Right lung (tissue), 5 donors: ENCODE data around the gene NAAA. TPM values are rescaled to one million over a fixed set of nuclear protein-coding genes. Genes with fewer than 3 reads are reported as not detected.
"Not testable (repeated sequence)": the region's sequence is repeated elsewhere in the genome, so short reads cannot be mapped to it uniquely, and the experiment has no call there.

Experiments used
- DNase-seq, 2 donors: peaks; one replicate each; pipeline ENCODE4 v3.0.0-alpha.2; 2013
- polyA plus RNA-seq, 5 donors: library from polyadenylated mRNA; unstranded; fragments of 120-200 nt; gene quantifications; one replicate each; pipeline versions ENCODE4 v1.2.1 to v1.2.3, GENCODE V29; 2013; ENCODE audit warnings: inconsistent platforms in 1 of 5, low replicate concordance in 1 of 5; ENCODE audit not compliant: insufficient read length in 5 of 5, insufficient read depth in 1 of 5

The NAAA gene
- polyA plus RNA-seq, 5 donors = 7.4 to 17.0 (median 9.7) TPM

DNA sequence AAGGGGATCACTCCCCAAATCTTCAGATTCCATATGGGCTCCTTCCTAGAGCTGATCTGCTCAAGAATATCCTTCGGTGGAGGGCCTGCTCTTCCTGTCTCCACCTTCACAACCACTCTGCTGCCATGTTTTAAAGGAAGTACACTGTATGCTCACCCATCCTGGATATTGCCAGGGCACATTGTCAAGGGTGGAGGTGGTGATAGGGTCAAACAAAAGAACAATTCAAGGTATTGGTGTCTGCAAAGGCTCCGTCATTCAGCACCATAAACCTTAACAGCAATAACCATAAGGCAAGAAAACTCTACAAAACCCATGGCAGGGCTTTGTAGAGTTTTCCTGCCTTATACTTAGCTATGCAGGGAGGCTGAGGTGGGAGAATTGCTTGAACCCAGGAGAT is 18.9 kb downstream of the NAAA start:
- no peak for DNase-seq

DNA sequence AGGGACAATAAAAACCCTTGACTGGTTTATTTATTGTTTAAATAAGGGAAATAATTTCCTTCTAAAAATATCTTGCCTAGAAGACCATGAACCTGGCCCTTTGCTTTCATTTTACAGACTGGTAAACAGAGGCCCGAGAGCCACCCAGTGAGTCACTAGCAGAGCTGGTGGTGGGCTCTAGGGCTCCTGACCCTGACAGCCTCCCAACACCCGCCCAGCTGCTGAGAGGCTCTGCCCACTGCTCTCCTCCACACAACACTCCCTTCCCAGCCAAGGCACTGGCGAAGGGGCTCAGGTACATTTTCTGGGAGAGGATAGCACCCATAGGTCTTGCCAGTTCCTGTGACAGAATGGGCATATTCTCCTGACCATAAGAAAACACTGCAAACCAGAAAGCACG is 20.5 kb downstream of the NAAA start:
- DNase-seq = no peak

DNA sequence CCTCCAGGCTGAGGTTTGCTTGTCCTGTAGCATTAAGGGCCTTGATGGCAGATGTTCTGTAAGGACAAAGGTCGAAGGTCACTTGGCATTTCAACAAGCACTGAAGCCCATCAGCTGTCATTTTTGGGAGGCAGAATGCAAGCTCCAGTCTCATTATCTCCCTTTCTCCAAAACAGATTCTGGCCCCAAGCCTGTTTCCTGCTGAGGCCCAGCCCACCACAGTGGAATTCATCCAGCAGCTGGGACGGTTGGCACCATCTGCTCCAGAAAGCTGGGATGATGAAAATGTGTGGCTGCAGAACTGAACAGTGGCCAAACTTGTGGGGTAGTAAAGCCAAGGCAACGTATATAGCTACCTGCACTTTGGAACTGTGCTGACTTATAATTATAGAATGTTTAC is 20.9 kb downstream of the NAAA start:
- DNase-seq = peak; percentile 46 to 48

DNA sequence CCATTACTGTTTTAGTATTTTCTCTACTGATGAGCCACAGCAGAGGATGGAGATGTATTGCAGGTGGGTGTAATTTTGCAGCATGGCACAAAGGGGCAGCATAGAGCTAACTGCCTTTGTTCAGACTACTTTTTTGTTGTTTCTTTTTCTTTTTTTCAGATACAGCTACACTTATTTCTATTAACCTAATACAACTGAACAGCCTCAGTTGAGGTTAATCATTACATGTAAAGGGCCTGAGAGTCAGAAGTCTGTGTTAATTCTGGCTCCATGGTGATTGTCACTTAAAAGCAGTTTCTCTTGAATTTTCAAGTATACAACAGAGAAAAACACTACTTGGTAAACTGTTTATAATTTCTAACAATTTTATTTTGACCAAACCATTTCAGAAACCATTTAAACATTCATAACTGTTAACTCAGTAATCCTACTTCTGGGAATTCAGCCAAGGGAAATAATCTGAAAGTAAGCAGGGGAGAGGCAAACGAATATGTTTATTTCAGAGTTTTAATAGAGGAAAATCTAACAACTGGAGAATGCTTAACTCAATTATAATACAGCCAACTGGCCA is 24.6 kb downstream of the NAAA start:
- peak in 1 of 2 donors; percentile 22 for DNase-seq

DNA sequence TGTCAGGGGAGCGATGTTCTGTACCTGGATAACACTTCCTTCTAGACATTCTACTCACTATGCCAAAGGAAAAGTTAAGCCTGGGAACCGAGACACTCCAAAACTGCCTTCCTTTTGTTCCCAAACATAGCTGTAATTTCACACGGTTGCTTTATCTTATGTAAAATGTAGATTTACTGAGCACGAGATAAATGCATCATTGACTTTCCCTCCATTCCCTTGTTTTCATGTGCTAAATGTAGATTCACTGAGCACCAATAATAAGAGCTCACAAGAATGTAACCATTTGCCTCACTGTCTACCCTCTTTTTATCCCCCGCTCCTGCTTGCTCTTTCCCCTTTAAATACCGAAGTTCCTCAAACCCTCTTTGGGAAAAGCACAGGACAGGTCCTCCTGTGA is 27.8 kb downstream of the NAAA start:
- no peak for DNase-seq

DNA sequence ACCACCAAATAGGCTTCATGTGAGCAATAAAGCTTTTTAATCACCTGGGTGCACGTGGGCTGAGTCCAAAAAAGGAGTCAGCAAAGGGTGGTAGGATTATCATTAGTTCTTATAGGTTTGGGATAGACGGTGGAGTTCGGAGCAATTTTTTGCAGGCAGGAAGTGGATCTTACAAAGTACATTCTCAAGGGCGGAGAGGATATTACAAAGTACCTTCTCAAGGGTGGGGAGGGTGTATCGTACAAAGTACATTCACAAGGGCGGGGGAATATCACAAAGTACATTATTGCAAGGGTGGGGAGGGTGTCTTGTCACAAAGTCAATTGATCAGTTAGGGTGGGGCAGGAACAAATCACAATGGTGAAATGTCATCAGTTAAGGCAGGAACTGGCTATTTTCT is 30.0 kb downstream of the NAAA start:
- not testable (repeated sequence) for DNase-seq

DNA sequence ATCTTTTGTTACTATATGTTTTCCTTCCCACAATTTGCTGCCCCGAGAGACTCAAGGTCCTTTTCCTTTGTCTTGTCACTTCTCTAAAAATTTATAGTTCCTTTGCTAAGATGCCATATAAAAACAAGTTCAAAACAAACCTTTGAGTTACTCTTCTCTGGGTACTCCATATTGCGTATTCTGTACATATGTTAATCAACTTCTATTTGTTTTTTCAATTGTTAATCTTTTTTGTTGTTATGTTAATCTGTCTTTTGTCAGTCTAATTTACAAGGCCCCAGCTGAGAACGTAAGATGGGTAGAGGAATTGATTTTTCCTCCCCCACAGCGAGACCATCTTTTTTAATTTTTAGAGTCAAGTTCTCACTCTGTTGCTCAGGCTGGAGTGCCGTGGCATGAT is 31.4 kb downstream of the NAAA start:
- no peak for DNase-seq

DNA sequence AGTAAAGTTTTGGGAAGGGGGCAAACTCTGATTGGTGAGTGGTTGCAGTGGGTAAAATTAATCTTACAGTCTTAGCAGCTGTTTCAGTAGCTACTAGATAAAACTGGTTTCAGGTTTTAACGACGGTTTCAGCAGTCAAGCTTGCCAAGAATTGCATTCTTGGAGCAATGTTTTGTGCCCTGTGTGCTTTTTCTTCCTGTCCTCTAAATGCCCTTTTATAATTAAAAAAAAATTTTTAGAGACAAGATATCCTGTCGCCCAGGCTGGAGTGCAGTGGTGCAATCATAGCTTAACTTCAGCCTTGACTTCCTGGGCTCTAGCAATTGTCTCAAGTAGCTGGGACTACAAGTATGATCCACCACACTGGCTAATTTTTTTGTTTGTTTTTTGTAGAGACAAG is 32.3 kb downstream of the NAAA start:
- DNase-seq = no peak

DNA sequence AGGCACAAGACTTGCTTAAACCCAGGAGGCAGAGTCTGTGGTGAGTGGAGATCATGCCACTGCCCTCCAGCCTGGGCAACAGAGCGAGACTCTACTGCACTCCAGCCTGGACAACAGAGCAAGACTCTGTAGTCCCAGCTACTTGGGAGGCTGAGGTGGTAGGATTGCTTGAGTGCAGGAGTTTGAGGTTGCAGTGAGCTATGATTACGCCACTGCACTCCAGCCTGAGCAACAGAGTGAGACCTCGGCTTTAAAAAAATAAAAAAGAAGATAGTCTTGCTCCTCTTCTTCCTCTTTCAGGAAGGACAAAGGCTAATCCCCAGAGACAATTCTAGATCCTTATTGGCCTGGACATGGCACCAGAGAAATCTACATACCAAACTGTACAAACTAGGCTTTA is 32.8 kb downstream of the NAAA start:
- no peak for DNase-seq

DNA sequence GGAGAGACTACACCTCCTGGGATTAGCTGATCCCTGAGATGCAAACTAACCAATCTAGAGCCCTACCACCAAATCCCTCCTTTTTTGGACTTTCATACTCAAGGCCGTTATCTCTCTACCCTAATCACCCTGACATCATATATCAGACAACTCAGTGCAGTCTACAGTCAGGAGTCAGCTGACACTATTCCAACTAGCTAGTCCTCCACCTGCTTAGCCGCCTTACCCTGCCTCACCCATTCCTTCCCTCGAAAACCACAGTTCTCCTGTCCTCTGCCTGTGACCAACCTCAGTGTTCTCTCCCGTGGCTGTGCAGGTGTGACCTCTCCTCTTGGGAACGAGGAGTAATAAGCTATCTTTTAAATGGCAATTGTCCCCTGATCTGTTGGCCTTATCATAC is 36.7 kb downstream of the NAAA start:
- no peak for DNase-seq

DNA sequence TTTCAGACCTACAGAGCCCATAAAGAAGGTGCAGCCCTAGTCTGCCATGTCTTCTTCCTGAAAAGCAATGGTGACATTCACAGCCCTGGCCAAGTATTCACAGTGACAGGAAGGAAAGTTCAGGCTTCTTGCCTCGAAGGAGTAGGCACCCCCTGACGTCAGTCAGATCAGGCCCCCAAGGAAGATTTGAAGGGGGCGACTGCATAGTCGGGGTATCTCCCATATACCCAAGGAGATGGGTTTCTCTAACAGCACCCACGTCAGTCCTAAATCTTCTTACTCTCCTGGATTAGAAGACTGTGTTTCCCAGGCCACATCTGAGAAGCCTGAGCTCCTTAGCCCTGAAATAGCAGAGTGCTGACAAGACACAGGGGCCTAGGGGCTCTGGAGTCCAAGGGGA is 38.5 kb downstream of the NAAA start, which contains the start of gene PPEF2:
Gene PPEF2 (minus strand): TSS at position 101 of the 400 bp plus-strand sequence. CDS start 6,127 bp downstream, outside the sequence.
- no peak for DNase-seq

DNA sequence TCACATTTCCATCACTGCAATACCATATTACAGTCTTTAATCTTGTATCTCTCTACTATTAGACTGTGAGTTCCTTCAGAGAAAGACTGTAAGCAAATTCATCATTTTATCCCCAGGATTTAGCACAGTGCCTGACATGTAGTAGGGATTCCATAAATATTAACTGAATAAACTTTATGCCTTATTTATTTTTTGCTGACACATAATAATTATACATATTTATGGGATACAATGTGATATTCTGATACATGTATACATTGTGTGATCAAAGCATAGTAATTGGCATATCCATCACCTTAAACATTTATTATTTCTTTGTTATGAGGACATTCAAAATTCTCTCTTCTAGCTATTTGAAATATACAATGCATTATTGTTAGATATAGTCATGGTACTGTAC is 42.3 kb downstream of the NAAA start:
- DNase-seq = no peak

DNA sequence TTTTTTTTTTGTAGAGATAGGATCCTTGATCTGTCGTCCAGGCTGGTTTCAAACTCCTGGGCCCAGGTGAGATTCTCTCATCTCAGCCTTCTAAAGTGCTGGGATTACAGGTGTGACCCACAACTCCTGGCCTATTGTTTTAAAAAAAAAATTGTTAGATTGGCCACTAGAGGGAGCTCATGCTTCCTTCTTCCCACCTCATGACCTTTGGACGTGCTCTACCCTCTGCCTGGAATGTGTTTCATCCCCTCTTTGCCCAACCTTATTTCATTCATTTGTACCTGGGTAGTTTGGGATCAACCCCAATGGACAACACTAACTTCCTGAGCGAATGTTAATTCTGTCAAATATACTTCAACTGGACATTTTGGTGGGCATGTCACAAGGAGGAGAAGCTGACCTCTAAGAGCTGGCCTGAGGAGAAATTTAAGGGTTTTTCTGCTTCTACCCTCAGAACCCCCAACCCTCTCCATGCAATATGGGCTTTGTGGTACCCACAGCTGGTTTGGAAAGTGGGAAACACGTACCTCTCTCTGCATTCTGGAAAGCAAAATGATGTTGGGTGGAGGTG is 45.0 kb downstream of the NAAA start:
- DNase-seq = no peak

DNA sequence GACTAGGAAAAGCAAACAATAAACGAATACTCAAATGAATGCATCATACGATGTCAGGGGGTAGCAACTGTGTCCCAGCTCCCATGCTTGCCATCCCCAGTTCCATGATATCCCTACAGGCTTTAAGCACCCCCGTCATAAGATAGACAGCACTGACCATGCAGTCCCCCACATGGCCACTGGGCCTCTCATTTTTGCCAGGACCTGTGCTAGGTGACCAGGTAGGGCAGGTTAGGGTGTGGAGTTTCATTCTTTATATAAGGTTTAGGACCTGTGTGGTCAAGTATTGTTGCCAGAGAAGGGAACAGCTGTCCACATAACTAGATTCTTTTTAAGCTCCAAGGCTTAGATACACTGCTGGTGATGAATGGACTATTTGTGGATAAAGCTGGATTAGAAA is 48.3 kb downstream of the NAAA start:
- no peak for DNase-seq

DNA sequence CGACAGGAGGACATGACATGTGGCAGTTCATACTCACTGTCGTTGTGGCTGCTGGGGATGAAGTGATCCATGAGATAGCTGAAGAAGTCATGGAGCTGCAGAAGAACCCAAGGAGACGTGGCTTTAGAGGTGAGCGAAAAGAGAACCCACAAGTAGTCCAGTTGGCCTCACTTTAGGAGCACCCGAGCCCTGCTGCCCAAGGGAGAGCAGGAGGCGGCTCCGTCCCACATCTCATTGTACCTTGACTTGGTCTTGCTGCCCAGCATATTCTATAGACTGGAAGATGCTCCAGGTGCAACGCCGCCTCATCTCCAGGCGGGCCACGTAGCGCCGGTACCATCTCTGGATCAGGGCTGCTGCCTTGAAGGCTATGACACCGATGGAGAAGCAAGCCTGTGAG is 49.2 kb downstream of the NAAA start:
- no peak for DNase-seq

DNA sequence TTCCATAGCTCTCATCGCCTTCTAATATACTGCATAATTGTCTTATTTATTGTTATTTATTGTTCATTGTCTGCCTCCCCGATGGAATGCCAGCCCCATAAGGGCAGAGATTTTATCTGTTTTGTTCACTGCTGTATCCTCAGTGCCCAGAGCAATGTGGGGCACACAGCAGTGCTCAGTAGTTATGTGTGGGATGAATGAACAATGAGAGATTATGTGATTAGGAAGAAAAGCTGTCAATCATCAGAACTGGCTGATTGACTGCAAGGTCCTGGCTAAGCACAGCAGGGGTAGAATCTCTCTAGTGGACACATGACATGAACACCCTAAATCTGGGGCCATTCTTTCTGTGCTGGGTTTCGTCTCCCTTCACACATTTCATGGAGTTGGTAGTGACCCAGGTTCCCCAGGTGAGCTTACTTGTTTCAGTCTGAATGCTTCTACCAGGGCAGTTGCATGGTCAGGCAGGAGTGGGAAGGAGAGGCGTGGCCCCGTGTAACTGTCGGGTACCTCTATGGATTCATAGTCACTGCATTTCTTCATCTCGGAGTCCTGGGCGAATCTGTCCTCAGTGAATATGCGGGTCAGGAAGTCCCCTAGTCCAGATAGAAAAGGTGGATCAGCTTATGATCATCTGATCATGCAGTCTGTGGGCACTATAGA is 51.1 kb downstream of the NAAA start:
- DNase-seq = no peak

DNA sequence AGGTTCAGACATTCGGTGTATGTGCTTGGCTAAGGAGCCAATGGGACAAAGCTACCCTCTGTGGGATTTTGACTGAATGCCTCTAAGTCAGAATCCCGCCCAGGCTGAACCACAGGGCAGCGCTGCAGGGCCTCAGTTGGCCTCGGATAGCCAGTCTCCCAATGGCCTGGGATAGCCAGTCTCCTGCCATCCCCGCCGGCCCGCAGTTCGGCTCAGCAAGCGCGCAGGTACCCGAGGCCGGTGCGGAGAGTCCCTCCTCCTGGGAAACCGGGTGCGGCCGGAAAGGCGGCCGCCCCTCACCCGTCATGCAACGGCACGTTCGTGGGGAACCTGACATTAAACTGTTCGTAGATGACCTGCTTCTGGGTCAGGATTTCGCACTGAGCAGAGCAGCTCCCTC is 54.7 kb downstream of the NAAA start:
- DNase-seq = no peak

DNA sequence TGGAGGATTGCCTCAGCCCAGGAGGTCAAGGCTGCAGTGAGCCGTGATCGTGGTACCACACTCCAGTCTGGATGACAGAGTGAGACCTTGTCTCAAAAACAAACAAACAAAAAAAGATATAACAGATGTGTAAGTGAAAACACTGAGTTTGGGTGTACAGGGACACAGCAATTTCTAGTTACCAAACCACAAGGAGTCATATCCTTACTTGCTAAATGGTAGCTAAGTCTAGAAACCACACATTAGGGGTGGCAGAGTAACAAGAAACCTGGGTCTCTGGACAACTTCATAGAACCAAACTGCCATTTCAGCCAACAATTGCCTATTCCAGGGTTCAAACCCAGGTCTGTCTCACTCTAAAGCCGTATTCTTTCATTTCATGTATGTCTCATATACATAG is 59.3 kb downstream of the NAAA start:
- DNase-seq = no peak

DNA sequence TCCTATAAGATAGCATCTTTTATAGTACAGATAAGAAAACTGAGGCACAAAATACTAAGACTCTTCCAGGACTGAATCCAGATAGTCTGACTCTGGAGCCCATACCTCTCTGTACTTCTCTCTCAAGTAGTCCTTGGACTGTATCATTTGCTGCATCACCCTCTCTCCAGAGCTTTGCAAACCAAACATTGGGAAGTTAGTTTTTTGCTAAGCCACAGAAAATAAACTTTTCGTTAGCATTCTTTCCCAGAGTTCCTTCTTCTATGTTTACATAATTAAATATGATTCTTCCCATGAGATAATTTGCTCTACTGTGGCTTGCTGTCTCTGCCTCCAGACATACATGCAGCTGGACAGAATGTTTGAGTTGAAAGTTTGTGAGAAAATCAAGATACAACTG is 60.5 kb downstream of the NAAA start:
- DNase-seq = no peak

DNA sequence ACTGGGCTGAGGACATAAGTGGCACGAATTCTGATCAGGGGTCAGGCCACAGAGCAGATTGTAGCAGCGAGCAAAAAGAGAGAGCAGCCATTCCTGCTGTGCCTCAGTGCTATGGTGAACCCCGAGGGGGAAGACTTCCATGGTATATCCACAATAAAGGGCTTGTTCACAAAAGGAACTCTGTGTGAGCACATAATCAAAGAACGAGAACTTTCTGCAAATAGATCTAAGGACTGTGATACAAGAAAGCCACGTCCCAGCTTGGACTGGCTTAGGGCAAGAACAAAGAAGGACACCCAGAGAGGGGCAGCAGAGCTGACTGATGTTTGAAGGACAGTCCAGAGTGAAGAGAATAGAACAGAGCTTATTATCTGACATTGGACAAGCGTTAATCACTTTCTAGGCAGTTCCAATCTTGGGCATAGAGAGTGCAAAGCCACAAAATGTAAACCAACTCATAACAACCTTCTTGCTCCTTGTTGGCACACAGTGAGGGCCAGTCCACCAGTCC is 62.5 kb downstream of the NAAA start:
- DNase-seq = no peak

DNA sequence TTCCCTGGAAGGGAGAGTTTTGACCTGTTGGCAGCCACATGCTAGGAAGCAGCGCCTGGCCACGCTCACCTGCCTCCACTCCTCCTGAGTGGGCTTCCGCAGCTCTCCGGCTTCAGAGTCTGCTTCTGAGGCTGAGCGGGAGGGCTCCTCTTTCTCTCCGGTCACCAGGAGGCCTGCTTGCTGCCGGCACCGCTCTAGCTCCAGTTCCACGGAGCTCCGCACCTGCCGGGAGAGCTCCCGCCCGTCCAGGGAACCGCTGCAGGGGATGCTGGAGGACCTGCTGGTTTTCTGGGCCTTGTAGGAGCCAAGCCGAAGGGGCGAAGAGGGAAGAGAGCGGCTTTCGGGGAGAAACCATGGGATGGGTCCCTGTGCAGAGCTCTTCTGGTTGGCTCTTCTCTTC is 64.6 kb downstream of the NAAA start:
- no peak for DNase-seq

DNA sequence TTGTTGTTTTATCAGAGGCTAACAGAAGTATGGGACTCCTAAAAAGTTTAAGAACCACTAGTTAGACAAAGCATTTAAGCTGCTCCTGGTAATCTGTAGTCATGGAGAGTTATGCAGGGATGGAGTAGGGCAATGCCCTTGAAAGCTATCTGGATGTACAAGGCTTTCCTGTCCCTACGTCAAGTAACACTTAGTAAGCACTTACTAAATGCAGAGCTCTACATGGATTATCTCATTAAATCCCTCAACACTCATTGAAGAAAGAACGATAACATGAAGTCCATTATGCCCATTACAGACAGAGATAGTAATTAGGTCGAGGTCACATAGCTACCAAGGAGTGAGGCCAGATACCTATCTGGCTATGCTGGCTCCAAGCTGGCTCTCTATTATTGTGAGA is 71.7 kb downstream of the NAAA start:
- DNase-seq = no peak

DNA sequence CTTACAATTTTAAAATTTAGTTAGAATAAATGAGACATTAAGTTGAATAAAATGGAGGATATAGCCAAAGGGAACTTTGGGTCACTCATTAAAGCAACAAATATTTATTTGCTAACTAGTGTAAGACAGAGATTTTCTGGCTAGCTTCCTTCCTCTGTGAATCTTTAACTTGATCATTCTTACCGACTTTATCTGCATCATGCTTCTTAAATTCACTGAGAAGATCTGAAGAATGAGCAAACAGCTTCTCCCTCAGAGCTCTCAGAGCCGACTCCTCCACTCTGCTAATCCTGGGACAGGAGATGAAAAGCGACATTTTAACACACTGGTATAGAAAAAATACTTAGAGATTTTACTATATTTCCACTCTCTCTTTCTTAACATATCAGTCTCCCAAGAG is 73.7 kb downstream of the NAAA start:
- DNase-seq = no peak
